ENCODE results near the gene HCN3.
A peak's percentile ranks its signal among the peaks of the same experiment; 100 is the strongest.
"Not testable (repeated sequence)": the region's sequence is repeated elsewhere in the genome, so short reads cannot be mapped to it uniquely, and the experiment has no call there.

HCN3 gene

DNA sequence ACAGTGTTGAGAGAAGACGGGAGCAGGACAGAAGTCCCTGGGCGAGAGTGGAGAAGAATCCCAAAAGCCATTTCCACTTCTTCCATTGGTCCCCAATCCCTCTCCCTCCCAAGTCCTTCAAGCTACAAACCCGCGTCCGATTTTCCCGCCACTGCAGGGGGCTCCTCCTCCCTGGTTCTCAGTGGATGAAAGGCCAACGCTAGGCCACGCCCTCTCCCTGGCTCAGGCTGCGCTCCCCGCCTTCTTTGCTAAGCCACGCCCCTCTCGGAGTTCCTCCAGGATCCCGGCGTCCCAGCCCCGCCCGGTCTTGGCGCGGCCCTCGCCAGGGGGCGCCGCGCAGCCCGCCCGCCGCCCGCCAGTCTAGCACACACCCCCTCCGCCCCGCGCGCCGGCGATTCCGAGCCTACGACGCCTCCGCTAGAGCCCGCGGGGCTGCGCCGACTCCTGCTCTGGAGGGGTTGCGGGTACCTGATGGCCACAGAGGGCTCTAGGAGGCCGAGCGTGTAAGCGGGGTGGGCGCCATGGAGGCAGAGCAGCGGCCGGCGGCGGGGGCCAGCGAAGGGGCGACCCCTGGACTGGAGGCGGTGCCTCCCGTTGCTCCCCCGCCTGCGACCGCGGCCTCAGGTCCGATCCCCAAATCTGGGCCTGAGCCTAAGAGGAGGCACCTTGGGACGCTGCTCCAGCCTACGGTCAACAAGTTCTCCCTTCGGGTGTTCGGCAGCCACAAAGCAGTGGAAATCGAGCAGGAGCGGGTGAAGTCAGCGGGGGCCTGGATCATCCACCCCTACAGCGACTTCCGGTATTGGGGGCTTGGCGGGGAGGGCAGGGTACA is at the start of gene HCN3:
TSS of gene HCN3 (plus strand) at position 394 of the 832 bp plus-strand sequence. CDS start at position 522, 128 bp downstream.
- peak; percentile 99 for DNase-seq

GRCh38 chr1:155228096-155228427 is 49.2 kb upstream of the HCN3 start:
- no peak for DNase-seq

DNA sequence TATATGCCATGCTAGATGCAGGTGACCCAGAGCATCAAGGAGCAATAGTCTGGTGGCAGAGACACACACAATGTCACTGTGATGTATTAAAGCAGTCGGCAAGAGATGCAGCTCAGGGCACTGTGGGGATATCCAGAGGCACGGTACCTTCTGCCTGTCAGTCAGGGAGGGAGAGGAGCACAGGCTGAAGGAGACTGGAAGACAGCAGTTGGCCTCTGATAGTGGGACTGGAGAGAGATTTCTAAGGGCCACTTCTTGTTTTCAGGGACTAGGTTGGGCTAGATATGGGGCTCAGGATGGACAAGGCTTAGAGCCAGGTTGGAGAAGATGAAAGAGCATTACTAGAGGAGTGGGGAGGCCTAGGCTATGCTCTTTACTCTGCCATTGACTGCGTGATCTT is 46.0 kb upstream of the HCN3 start:
- not testable (repeated sequence) for DNase-seq

- not testable (repeated sequence) for DNase-seq
These were observed 45.0 kb upstream of the HCN3 start for GRCh38 chr1:155232001-155232978.

GRCh38 chr1:155233502-155233901 is 43.8 kb upstream of the HCN3 start:
- not testable (repeated sequence) for DNase-seq

DNA sequence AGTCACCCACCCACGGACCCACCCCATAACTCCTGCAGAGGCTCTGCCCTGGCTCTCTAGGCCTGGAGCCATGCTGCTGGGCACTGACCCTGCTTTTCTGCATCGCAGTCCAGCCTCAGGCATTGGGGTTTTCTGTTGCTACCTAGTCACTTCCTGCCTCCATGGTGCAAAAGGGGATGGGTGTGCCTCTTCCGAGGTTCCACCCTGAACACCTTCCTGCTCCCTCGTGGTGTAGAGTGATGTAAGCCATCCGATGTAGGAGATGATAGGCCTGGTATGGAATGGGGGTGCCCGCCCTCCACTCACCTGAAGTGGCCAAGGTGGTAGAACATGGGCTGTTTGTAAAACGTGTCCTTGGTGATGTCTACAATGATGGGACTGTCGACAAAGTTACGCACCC is 41.9 kb upstream of the HCN3 start:
- not testable (repeated sequence) for DNase-seq

DNA sequence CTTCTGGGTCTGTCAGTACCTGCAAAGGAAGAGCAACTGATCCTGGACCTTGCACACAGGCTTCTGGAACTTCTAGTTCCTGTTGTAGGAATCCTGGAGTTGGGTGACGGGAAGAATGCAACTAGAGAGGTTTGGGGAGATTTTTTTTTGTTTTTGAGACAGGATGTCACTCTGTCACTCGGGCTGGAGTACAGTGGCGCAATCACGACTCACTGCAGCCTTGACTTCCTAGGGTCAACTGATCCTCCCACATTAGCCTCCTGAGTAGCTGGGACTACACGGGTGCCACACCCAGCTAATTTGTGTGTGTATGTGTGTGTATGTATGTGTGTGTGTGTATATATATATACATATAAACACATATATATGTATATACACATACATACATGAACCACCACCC is 40.8 kb upstream of the HCN3 start:
- DNase-seq, result no peak

- DNase-seq, result peak; percentile 71
These were observed 36.1 kb upstream of the HCN3 start for GRCh38 chr1:155241069-155241679.

- DNase-seq, result no peak
These were observed 35.4 kb upstream of the HCN3 start for GRCh38 chr1:155241841-155242264.

DNA sequence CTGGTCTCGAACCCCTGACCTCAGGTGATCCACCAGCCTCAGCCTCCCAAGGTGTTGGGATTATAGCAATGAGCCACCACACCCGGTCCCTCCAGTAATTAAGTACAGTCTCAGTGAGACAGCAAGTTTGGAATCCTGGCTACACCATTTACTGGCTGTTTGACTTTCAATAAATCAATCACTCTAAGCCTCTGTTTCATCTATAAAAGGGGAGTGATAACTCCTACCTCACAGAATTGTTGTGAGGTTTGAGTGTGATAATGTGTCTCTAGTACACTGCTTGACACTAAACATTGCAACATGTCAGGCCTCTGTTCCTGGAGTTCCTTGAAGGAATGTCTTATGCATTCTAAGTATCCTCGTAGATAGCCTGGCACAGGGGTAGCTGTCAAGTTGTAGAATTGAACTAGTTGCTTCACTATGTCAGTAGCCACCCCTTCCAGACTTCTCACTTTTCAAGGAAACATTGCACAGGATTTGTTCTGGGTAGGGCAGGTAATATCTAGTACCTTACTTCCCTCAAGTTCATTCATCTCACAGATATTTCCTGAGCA is 34.4 kb upstream of the HCN3 start:
- DNase-seq, result no peak

- DNase-seq, result peak; percentile 98
These were observed 32.7 kb upstream of the HCN3 start for GRCh38 chr1:155244368-155245162.

- no peak for DNase-seq
These were observed 32.1 kb upstream of the HCN3 start for GRCh38 chr1:155245163-155245524.

GRCh38 chr1:155246796-155247195 is 30.5 kb upstream of the HCN3 start:
- DNase-seq, result not testable (repeated sequence)

DNA sequence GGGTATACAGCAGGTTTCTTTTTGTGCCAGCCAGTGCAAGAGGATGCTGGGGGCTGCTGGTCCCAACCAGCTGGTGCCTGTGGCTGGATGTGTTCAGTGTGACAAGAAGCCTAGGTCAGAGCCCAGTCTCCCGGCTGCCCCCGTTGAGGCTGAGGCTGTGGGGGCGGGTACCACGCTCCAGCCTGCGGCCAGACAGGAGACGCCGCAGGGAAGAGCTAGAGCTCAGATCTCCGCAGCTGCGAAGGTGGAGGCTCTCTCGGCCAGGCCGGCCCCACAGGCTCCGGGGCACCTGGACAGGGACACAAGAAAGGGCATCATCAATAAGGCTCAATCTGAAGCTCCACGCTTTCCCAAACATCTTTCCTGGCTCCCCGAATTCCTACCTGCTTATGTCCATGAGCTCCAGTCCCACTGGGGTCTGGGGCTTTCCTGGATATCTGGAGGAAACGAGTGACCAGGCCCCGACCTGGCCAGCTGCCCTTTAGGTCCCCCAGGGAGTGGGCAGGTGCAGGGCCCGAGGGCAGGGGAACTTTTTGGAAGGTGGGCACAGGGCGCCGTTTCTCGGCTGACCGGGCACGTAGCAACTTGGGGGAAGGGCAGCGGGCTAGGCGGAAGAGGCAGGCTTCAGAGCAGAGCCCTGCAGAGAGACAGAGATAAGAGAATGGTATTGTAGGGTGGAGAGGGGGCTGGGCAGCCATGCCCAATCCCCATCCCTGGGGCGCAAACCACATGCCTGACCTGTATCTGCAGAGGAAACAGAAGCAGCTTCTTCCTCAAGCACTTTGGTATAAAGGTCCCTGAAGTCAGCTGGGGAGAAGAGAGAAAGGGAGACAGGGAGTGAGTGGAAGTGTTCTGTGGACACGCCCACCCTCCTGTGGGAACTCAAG is 29.4 kb upstream of the HCN3 start:
- DNase-seq, result no peak

GRCh38 chr1:155250246-155250632 is 27.0 kb upstream of the HCN3 start:
- no peak for DNase-seq

DNA sequence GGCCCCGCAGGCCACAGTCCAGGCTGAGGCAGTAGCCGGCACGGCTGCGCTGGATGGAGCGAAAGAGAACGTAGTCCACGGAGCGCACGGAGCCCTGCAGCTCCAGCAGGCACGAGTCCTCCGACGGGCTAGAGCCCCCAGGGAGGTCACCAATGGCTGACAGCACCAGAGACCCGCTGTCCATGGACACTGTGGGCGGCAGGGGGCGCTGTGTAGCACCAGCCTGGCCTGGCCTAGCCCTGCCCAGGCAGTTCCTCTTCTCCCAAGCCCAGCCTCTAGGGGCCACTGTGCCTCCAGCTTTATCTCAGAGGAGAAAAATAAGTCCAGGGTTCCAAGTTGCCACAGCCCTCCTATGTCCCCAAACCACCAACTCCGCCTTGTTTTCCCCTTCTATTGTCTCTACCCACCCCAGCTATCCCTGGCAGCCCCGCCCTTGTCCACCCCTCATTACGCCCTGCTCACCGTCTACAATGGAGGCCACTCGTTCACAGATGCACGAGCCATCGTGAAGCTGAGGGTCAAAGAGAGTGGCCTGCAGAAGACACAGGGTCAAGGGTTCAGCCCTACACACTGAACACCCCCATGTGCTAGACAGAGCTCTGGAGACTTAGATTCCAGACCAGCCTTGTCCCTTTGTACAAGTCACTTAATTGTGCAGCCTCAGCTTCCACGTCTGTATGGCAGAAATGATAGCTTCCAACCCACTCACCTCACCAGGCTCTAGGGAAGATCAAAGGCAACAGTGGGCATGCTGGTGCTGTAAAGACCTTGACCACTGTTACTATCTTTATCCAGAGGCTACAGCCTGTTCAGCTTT is 26.4 kb upstream of the HCN3 start:
- DNase-seq, result peak; percentile 98

GRCh38 chr1:155251566-155251965 is 25.7 kb upstream of the HCN3 start:
- no peak for DNase-seq

GRCh38 chr1:155253208-155253607 is 24.1 kb upstream of the HCN3 start:
- DNase-seq, result no peak

GRCh38 chr1:155253797-155254196 is 23.5 kb upstream of the HCN3 start:
- DNase-seq, result no peak

DNA sequence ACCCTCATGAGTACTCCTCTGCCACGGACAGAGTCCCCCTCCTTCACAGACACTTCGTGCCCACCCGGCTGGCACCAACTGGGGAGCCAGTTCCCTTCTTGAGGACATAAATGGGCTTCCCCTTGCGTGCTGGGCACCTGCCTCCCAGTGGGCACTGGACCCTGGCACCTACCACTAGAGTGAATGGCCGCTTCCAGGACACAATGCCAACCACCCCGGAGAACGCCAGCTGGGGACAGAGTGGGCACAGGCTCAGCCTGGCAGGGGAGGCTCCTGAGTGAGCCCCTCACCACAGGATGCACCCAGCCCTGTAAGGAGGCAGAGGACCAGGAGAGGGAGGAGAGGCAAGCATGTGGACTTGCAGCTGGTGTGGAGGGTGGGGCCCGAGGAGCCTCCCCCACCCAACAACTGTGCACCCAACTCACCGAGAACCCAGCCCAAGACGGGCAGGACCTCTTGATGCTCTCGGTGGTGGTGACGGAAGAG is 23.0 kb upstream of the HCN3 start:
- no peak for DNase-seq
